GM18507 (cell line): ENCODE results near the gene LRRC55.

Source experiments
- DNase-seq: peaks from one replicate; pipeline ENCODE4 v3.0.0; 2011; ENCODE audit warnings: low read depth; ENCODE audit not compliant: insufficient read length; ENCODE audit errors: extremely low spot score
- FAIRE-seq: peaks from 2 replicates; lab custom pipeline; 2011; peaks lifted over from hg19 to GRCh38; lab: Jason Lieb, UNC

LRRC55 gene, protein sequence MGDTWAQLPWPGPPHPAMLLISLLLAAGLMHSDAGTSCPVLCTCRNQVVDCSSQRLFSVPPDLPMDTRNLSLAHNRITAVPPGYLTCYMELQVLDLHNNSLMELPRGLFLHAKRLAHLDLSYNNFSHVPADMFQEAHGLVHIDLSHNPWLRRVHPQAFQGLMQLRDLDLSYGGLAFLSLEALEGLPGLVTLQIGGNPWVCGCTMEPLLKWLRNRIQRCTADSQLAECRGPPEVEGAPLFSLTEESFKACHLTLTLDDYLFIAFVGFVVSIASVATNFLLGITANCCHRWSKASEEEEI

GRCh38 chr11:57181678-57182305 is at the start of gene LRRC55:
Gene LRRC55 (plus strand): TSS chr11:57181953. CDS start chr11:57182023, 70 bp downstream.
- DNase-seq (no peak), FAIRE-seq (no peak)

DNA sequence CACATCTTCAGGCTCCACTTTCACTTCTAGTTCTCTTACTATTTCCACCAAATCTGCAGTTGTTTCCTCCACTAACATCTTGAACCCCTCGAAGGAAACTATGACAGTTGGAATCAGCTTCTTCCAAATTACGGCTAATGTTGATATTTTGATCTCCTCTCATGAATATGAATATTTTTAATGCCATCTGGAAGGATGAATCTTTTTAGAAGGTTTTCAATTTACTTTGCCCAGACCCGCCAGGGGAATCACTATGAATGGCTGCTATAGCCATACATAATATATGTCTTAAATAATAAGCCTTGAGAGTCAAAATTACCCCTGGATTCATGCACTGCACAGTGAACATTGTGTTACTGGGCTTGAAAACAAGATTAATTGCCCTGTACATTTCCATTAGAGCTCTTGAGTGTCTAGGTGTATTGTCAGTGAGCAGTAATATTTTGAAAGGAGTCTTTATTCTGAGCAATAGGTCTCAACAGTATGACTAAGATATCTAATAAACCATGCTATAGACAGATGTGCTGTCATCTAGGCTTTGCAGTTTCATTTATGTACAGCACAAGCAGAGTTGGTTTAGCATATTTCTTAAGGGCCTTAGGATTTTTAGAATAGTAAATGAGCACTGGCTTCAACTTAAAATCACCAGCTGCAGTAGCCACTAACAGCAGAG is 48.3 kb upstream of the LRRC55 start:
- FAIRE-seq (no peak), DNase-seq (no peak)

- no peak for FAIRE-seq
- no peak for DNase-seq
Measured at GRCh38 chr11:57134284-57134683, 47.5 kb upstream of the LRRC55 start.

DNA sequence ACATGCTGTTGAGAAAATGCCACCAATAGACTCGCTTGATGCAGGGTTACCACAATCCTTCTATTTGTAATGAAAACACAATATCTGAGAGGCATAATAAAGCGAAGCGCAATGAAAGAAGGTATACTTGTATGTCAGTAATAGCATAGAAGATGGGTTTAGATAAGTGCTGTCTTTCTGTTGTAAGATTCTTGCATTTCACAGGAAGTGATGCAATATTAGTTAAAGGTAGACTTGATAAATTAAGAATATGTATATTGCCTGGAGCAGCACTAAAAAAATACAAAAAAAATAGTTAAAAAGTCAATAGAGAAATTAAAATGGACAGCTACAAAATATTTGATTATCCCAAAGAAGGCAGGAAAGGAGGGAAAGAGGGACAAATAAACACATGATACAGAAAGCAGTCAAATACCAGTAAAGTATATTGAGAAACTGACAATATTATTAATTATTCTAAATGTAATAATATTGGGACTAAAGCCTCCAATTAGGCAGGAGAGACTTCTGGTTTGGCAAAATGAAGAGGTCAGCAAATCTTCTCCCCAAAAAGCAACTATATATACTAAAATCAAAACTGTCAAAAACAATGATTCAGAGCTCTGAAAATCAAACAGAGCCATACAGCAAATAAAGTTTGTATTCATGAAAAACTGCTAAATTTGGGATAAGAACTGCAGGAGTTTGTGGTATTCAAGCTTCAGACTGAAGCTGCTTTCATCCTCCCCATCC is 46.6 kb upstream of the LRRC55 start:
- DNase-seq (no peak), FAIRE-seq (no peak)

DNA sequence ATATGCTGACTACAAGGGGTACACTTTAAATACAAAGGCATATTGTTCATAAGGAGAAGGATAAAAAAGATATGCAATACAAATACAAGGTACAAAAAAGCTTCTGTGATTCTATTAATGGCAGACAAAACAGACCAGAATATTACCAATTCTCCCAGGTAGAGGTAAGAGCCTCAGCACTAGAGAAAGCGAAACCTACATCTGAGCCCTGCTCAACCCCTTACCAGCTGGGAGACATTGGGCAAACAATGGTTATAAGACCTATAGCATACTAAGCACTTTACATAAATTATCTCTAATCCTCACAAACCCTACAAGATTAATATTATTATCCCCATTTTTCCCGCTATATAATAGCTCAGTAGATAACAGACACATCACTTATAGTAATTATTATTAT is 41.2 kb upstream of the LRRC55 start:
- DNase-seq, result no peak
- no peak for FAIRE-seq

- FAIRE-seq (no peak), DNase-seq (no peak)
Measured at GRCh38 chr11:57143459-57143858, 38.3 kb upstream of the LRRC55 start.

DNA sequence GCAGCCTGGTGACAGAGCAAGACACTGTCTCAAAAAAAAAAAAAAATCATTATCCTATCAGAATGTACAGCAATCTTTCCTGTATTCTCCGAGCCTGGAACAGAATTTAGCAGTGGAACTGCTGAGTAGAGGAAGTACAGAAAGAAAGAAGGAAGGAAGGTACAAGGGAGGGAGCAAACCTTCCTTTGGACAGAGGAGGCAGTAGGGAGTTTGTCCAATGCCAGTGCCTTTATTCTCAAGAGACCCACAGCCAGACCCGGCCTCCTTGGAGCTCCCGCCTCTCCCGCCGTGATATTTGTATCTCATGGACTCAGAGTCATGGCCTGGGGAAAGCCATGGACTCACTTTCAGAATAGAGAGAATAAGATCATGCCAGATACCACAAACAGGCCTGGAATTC is 37.7 kb upstream of the LRRC55 start:
- FAIRE-seq, result no peak
- no peak for DNase-seq

DNA sequence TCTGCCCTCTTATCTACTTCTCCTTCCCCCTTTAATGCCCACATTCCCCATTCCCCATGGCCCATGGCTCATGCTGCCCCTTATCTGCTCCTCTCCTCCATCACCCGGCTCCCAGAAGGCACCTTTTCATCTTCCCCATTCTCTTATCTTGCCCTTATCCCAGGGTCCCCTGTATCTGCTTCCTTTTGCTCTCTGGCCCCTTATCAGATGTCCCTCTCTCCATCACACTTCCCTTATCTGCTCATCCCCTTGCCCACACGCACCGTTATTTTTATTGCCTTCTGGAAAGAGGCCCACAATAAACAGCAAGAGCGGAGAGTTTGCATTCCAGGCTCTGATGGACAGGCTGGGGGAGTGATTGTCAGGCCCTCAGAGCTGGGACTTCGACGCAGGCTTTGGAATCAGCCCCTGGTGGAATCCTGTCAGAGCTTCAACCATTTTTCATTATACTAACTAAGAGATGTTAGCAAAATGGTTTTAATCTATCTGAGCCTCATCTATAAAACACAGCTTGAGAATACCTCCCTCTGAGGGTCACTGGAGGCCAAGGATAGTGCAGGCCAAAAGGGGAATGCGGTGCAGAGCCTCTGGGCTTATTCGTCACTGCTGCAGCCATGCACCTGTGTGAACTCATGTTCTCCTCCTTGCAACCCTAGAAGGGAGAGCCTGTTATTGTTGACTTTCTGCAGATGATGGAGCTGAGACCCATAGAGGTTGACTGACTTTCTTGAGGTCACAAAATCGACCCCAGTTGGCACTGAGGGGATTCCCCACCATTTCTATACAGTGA is 37.0 kb upstream of the LRRC55 start:
- FAIRE-seq, result no peak
- no peak for DNase-seq

- no peak for DNase-seq
Measured at GRCh38 chr11:57146301-57146700, 35.5 kb upstream of the LRRC55 start.

DNA sequence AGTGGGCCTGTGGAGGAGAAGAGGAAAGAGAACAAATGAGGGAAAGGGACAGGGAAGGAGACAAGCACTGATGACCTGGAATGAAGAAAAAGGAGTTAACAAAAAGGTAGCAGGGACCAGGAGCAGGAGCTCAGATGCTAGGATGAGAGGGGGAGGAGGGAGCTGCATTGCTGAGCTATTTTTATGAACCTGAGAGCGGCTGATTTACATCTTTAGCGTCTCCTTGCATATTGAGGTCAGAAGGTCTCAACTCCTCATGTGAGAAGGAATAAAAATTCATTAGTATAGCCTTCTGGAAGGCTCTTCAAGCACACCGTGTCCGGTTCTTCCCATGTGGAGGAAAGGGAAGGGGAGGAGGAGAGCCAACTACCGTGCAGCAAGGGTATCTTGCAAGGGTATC is 33.1 kb upstream of the LRRC55 start:
- FAIRE-seq (no peak), DNase-seq (no peak)

More at GRCh38 chr11:57146301-57146700, 35.5 kb upstream of the LRRC55 start:
- no peak for FAIRE-seq

GRCh38 chr11:57150454-57150917 is 31.3 kb upstream of the LRRC55 start:
- no peak for DNase-seq
- no peak for FAIRE-seq

- DNase-seq, result no peak
- no peak for FAIRE-seq
Measured at GRCh38 chr11:57152134-57152533, 29.6 kb upstream of the LRRC55 start.

- no peak for DNase-seq
- no peak for FAIRE-seq
Measured at GRCh38 chr11:57153448-57153847, 28.3 kb upstream of the LRRC55 start.

GRCh38 chr11:57154739-57155138 is 27.0 kb upstream of the LRRC55 start:
- DNase-seq, result no peak
- FAIRE-seq, result no peak

- DNase-seq (no peak), FAIRE-seq (no peak)
Measured at GRCh38 chr11:57155400-57155799, 26.4 kb upstream of the LRRC55 start.

- no peak for FAIRE-seq
- DNase-seq, result no peak
Measured at GRCh38 chr11:57155838-57156607, 25.7 kb upstream of the LRRC55 start.

DNA sequence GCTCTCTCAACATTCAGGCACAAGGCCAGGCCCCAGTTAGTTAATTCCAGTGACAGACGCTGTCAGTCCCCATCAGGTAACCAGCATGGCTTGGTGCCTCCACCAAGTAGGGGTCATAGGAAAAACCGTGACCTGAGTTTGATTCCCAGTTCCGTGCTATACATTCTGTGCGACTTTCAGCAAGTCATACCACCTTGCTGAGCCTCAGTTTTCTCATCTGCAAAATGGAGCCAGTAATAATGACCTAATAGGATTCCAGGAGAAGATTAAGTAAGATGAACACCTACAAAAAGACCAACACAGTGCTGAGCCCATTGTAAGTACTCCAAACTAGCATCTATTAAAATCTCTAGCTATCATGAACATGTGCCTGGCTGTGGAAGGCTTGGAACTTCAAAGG is 24.8 kb upstream of the LRRC55 start:
- FAIRE-seq, result no peak
- DNase-seq, result no peak

DNA sequence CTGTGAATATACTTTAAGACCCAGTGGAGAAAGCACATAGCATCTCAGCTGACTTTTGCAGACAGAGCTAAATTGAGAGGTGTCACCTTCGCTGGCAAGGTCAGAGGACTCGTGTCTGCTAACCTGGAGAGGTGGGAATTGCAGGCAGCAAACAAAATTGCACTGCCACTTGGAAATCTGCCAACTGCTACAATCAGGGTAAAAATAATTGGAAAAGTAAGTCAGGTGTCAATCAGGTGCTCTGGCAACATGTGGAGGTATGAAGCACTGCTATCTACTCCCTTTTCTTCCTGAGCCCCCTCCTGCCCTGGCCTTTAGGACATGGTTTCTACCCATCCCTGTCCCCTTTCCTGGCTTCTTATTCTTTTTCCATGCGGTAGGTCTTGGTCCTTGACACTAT is 24.1 kb upstream of the LRRC55 start:
- no peak for FAIRE-seq
- DNase-seq, result no peak

DNA sequence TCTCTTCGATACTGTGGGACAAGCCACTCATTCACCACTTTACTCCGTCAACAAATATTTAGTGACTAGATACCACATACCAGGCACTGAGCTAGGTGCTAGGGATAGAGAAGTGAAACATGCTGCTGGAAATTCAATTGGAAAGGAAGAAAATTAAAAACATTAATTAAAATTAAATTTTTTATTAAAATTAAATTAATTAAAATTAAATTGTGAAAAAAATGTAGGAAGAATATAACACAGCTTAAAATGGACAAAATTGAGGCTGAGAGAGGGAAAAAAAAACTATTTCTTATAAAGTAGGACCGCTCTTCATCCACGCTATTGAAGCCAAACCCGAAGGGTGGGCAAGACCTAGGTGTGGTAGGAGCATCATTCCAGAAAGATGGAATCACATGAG is 23.6 kb upstream of the LRRC55 start:
- no peak for DNase-seq
- FAIRE-seq, result no peak
